22Rv1 (cell line): ENCODE results near the gene RNF43.

ENCODE experiments used
- ZFX ChIP-seq: fragments of 450-650 bp; IDR thresholded peaks from 2 replicates; pipeline ENCODE4 v1.6.1; 2017; ENCODE audit warnings: antibody characterized with exemption, borderline replicate concordance
- TF ChIP-seq, protein P1 (sequence below): fragments of 450-650 bp; IDR thresholded peaks from 2 replicates; pipeline ENCODE4 v1.5.1; 2017; ENCODE audit warnings: mild to moderate bottlenecking

DNA sequence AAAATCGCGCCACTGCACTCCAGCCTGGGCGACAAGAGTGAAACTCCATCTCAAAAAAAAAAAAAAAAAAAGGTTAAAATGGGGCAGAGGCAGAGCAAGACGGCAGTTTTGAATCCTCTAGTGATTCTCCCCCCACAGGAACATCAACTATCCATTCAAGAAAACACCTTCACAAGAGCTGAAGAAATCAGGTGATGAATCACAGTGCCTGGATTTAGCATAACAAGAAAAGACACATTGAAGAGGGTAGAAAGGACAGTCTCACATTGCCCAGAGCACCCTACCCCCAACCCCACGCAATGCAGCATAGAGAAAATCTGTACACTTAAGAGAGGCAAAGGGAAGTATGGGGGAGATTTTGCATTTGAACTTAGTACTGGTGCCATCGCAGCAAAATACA, 28.8 kb upstream of the RNF43 start:
- TF ChIP-seq, protein P1, sequence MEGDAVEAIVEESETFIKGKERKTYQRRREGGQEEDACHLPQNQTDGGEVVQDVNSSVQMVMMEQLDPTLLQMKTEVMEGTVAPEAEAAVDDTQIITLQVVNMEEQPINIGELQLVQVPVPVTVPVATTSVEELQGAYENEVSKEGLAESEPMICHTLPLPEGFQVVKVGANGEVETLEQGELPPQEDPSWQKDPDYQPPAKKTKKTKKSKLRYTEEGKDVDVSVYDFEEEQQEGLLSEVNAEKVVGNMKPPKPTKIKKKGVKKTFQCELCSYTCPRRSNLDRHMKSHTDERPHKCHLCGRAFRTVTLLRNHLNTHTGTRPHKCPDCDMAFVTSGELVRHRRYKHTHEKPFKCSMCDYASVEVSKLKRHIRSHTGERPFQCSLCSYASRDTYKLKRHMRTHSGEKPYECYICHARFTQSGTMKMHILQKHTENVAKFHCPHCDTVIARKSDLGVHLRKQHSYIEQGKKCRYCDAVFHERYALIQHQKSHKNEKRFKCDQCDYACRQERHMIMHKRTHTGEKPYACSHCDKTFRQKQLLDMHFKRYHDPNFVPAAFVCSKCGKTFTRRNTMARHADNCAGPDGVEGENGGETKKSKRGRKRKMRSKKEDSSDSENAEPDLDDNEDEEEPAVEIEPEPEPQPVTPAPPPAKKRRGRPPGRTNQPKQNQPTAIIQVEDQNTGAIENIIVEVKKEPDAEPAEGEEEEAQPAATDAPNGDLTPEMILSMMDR = no peak
- no peak for TF ChIP-seq ZFX
